GM19468 (cell line): ENCODE results near the gene SGMS1.
A peak's percentile ranks its signal among the peaks of the same experiment; 100 is the strongest.
"Not testable (repeated sequence)": the region's sequence is repeated elsewhere in the genome, so short reads cannot be mapped to it uniquely, and the experiment has no call there.

Experiments
- ATAC-seq: cut with Tn5 transposase; IDR thresholded peaks from one replicate; pipeline ENCODE4 v1.9.1; 2021; ENCODE audit warnings: mild to moderate bottlenecking, moderate library complexity, moderate number of reproducible peaks; ENCODE audit not compliant: unreplicated experiment; ENCODE audit errors: extremely low read depth

The SGMS1 gene

DNA sequence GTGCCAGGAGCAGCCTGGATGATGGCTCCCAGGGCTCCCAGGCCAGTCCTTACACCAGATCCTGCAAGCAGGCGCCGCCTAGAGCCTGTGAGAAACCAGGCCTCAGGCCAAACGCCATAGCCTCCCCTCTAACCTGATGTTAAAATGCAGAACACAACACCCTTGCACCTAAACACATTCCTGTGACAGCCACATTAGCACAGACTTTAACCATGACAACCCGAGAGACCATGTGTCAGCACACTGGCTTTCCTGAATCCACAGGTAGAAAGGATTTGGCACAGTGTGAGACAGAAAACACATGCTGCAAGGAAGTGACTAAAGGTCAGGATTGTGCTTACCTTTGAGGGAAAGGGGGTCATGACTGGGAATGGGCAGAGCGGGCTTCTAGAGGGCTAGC lies 59.9 kb downstream of the SGMS1 start:
- ATAC-seq: no peak

DNA sequence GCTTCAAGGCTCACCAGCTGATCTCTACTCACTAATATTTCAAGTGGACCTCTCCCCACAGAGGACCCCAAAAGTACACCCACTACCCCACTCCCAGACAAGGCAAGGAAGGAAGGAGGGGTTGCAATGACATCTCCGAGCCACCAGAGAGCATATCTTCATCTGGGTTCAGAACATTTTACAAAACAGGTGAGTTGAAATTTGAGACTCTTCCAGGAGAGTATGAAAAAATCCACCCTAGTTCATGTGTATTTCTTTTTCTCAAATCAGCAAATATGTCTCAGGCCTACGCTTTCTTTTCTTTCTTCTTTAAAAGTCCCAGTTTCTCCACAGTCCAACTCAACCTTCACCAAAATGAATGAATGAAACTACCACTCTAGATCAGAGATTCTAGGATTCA lies 61.9 kb downstream of the SGMS1 start:
- no peak for ATAC-seq

DNA sequence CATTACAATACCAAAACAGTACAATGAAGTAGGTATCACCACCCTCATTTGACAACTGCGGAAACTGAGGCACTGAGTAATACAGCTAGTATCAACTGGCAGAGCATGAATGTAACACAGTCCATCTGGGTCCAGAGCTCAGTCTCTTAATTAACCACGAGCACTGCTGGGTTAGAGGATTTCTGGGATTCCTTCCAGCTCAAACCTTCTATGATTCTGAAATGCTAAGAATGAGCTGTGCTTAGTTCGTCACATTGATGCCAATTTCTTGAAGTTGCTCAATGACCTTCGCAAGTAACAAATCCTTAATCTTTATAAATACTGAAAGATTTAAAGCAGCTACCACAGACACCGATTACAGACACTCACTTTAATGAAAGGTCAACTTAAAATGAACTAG lies 62.5 kb downstream of the SGMS1 start:
- ATAC-seq: no peak

DNA sequence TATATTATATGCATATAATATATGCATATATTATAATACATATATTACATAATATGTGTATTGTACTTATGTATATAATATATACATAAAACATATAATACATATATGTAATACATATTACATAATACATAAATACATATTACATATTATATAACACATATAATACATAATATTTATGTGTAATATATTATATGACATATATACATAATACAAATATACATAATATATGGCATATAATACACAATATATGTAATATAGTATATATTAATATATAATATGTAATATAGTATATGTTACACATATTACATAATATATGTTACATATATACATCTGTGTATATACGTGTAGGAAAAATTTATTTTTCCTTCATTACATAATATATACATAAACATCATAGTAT lies 63.4 kb downstream of the SGMS1 start:
- no peak for ATAC-seq

DNA sequence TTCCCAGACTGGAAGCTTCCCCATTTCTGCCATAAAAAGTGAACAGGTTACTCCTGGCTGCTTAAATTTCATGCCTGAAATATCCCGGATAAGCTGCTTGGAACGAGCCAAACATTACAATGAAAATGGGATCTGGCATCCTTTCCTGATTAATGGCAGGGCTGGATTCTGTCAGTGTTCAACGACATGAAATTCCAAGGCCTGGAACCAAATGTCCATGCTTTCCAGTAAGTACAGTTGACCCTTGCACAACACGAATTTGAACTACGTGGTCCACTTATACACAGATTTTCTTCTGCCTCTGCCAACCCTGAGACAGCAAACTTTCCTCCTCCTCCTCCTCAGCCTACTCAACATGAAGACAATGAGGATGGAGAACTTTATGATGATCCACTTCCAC lies 65.4 kb downstream of the SGMS1 start:
- ATAC-seq: no peak

DNA sequence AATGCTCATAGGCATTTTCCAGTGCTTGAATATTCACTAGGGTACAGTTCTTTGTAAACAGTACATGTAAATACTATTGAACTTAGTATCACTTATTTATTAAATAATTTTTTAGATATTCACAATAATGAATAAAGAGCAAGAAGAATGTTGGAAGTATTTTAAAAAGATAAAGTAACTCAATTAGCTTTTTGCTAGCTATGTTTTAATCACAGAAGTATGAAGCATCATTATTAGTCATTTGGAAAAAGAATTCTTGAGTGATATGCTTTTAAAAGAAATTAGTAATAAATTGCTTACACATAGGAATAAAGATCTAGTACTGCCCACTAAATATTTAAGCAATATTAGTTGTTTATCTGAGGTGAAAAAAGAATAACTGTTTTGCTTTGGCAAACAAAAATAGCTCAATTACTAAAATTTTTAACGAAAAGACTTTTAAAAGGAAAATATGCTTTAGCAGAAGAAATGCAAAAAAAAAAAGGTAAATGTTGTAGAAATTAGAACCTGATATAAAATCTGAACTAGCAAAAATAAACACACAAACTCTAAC lies 66.5 kb downstream of the SGMS1 start:
- no peak for ATAC-seq

DNA sequence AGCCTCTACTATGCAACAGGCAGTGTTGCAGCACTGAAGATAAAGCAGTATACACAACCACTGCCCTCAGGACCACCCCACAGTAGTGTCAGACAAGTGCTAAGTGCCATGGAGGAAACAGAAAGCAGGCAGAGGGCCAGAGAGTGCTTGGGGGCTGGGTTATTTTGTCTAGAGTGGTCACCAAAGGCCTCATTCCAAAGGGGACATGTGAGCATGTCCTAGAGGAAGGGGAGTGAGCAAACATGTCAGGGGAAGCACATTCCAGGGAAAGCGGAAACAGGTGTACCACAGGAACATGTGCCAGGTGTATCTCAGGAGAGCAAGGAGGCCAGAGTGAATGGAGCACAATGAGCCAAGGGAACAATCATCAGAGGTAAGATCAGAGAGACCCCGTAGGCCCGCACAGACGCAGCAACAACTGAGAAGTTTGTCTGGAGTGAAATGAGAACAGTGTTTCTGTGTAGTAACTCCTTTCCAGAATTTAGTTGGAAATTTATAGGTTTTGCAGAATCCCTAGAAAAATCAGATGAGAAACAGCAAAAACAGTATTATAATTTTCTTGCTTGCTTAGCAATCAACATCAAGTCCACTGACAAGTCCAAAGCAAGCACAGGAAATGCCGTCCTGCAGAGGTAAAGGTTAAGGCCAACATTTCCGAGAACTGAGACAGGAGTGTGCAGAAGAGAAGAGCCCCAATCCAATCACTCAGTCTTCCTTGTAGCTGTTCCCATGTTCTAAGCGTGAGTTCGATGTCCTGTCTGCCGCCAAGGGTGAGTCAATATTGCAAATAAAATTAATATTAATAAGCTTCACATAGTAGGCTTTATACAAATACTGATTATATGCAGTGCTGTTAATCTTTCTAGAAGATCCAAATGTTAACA lies 67.3 kb downstream of the SGMS1 start:
- no peak for ATAC-seq

DNA sequence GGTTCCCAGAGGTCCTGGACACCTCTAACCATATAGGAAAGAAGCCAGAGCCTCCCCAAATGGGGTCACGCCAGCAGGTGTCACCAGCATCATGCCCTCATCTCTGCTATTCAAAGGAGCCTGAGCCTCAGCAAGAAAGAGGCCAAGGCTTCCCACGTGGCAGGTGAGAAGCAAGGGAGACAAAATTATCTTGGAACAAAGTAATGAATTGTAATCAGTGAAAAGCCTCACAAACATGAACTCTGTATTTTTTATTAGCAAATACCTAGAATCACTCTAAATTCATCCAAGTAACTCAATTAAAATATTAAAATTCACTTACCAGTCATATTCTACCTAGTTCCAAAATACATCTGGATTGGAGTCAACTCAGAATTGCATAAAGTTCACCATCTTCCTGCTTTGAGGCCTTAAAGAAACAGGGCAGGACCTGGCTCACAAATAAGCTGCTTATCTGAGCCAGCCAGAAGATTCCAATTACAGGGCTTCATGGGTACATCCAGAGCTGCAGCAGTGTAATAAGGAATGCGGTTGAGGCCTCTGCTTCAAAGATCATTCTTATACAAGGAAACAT lies 68.7 kb downstream of the SGMS1 start:
- no peak for ATAC-seq

DNA sequence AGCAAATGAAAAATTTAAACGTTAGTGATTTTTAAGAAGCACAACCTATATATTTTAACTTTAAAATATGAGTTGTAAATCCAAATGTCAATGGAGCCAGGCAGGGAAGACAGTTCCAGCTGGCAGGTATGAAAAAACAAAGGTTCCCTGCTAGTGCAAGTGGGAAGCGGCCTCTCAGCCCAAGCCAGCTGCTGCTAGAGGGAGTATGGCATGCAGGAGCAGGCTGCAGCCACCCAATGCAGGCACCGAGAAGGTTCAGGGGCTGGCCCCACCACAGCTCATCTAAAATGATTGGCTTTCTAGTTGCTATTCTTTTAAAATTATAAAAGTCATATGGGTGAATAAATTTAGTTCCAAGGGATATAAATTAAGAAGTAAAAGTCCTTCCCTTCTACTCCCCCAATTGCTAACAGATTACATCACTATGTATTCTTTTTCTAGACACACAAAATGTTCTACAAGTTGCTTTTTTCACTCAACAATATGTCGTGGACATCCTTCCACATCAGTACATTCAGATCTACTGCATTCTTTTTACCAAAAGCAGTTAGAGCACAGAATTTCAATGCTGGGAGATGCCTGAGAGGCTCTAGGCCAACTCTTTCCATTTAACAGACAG lies 69.3 kb downstream of the SGMS1 start:
- ATAC-seq: no peak

DNA sequence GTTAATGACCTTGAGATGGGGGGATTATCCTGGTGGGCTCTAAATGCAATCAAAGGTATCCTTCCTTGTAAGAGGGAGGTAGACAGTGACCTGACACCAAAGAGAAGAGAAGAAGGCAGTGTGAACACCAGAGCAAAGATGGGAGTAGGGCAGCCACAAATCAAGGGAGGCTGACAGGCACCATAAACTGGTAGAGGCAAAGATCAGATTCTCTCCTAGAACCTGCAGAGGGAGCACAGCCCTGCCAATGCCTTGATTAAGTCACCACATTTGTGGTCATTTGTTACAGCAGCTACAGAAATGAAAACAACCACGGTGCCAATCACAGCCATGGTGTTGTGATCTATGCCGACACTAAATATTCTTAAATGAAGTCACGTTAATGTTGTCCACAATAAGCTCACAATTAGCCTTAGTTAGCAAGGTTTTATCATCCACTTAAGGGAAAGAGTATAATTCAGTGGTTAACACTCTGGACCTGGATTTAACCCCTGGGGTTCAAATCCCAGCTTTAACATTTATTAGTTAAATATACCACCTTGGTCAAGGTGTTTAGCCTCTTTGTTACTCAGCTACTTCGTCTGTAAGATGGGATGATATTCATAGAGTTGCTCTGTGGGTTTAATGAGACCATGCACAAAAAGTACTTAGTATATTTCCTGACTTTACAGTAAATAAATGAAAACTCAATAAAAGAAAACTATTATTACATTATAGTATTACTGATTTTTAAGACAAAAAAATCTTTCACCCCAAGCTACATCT lies 70.8 kb downstream of the SGMS1 start:
- ATAC-seq: peak; percentile 35

DNA sequence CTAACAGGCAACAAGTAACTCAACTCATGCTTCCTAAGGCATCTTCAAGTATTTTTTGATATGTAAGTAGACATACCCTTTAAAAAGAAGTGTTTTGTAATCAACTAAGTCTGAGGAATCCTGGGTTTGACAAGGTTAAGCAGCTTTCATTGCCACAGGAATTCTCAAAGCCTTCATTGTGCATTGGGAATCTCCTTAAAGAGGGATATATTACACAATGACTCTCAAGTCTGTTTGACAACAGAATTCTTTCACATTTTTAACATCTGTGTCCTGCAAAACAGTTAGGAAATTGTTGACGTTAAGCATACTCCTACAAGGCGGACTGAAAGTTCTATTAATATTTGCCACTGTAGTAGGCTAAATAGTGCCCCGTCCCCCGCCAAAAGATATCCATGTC lies 71.4 kb downstream of the SGMS1 start:
- ATAC-seq: no peak

DNA sequence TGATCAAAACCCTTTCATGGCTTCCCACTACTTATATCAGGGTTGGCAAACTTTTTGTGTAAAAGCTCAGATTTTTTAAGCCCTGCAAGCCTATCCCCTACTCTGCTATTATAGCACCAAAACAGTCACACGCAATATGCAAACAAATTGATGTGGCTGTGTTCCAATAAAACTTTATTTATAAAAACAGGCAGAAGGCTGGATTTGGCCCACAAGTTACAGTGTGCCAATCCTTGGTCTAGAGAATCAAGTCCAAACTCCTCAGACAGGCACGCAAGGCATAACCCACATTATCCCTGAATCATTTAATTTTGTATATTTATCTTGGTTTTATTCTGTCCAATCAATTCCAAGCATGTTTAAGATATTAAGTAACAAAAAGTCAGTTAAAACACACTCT lies 71.9 kb downstream of the SGMS1 start:
- ATAC-seq: no peak

DNA sequence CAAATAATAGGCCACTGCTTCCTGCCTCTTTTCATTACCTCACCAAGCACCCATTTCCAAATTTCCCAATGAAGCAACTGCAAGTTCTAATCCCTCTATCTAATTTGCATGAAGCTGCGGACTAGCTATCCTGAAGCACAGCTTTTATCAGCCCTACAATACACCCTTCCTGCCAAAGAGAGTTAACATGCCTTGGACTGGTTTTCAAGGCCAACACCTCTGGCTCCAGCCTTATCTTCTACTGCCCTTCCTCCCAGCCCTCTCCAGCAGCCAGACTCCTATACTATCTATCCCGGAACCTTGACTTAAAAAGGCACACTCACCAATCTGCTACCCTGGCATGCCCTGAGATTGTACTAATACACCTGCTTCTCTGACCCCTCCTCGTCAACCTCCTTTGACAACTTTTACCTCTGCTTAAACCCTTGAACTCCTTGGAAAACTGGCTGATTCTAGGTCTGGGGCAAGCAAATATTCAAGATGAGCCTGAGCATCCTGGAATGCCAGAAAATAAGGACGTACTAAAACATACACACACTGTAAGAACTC lies 73.4 kb downstream of the SGMS1 start:
- ATAC-seq: no peak

DNA sequence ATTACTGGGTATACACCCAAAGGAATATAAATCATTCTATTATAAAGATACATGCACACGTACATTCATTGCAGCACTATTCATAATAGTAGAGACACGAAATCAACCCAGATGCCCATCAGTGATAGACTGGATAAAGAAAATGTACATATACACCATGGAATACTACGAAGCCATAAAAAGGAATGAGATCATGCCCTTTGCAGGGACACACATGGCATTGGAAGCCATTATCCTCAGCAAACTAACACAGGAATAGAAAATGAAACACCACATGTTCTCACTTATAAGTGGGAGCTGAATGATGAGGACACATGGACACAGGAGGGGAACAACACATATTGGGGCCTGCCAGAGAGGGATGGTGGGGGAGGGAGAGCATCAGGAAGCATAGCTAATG lies 74.6 kb downstream of the SGMS1 start:
- not testable (repeated sequence) for ATAC-seq

DNA sequence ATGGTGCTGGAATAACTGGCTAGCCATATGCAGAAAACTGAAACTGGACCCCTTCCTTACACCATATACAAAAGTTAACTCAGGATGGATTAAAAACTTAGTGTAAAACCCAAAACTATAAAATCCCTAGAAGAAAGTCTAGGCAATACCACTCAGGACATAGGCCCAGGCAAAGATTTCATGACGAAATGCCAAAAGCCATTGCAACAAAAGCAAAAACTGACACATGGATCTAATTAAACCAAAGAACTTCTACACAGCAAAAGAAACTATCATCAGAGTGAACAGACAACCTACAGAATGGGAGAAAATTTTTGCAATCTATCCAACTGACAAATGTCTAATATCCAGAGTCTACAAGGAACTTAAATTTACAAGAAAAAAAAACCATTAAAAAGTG lies 75.3 kb downstream of the SGMS1 start:
- not testable (repeated sequence) for ATAC-seq

DNA sequence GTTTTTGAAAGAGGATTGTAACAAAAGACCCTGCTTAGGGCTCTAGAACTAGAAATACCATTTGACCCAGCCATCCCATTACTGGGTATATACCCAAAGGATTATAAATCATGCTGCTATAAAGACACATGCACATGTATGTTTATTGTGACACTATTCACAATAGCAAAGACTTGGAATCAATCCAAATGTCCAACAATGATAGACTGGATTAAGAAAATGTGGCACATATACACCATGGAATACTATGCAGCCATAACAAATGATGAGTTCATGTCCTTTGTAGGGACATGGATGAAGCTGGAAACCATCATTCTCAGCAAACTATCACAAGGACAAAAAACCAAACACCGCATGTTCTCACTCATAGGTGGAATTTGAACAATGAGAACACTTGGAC lies 77.5 kb downstream of the SGMS1 start:
- not testable (repeated sequence) for ATAC-seq

DNA sequence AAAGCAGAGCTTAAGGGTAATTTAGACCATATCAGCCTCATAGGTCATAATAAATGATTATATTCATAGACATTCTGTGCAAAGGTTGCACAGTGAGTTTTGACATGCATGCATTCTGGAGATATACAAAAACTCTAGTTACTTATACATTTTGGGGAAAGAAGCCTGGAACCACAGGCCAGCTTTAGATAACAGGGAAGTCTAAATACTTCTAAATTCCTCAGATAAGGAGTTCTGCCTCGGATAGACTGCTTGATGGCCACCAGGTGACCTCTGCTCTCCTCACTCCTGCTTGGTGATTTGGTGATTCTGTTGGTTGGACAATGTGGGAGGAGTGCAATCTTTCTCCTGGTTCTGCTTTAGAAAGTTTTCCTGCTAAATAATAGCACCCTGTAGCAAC lies 77.9 kb downstream of the SGMS1 start:
- no peak for ATAC-seq

DNA sequence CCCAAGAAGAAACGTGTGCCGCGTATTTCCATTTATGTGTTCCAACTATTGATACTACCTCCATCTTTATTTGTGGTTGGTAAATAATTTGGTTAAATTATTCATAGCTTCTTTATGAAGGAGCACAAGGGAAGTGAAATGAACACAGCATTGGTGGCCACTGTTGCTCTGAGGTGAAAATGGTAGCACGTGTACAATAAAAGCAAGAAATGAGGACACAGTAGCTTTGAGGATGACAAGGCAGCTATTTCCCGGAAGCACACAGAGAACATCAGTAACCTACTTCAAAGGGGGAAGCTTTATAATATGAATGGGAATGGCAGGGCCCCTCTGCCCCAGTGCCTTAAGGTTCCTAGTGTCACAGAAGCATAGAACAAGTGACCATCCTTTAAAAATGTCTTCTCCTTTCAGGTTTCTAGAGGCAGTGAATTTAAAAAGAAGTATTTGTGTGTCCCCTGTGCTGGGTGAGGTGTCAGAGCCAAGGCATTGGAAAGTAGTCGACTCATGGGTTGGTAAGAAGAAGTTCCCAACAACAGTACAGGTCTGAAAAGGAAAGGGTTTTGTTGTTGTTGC lies 78.8 kb downstream of the SGMS1 start:
- ATAC-seq: no peak

DNA sequence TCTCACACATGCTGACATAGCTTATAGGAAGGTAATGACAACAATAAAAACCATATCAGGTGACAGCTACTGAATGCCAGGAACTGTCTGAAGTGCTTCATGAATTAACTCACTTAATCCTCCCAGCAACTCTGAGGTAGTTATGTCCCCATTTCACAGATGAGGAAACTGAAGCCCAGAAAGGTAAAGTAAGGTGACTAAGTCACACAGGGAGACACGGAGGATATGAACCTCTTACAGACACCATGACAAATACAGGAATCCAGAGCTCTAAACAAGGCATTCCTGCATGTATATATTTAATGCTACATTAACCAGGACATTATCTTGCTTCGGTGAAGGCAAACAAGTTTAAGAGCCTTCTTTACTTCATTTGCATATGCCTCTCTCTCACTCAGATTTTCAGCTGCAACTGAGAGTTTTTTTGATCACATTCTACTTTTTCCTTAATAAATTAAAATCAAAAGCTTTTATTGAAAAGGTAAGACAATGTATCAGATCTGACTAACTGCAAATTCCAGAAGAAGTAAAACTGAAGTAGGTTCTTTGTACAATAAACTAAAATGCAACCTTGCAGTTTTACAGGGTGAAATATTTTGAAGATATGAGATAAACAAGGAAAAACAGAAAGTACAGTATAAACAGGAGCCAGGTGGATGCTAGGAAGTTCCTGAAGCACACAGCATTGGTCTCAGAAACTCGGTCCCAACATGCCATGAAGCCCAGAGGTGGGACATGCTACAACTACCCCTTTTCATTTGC lies 79.5 kb downstream of the SGMS1 start:
- ATAC-seq: no peak
